GM19025 (cell line): ENCODE results near the gene PACSIN3.
"Not testable (repeated sequence)": the region's sequence is repeated elsewhere in the genome, so short reads cannot be mapped to it uniquely, and the experiment has no call there.

Experiments used
- ATAC-seq: cut with Tn5 transposase; IDR thresholded peaks from one replicate; pipeline ENCODE4 v1.9.1; 2021; ENCODE audit warnings: mild to moderate bottlenecking, low read depth, moderate library complexity; ENCODE audit not compliant: unreplicated experiment

Gene PACSIN3

DNA sequence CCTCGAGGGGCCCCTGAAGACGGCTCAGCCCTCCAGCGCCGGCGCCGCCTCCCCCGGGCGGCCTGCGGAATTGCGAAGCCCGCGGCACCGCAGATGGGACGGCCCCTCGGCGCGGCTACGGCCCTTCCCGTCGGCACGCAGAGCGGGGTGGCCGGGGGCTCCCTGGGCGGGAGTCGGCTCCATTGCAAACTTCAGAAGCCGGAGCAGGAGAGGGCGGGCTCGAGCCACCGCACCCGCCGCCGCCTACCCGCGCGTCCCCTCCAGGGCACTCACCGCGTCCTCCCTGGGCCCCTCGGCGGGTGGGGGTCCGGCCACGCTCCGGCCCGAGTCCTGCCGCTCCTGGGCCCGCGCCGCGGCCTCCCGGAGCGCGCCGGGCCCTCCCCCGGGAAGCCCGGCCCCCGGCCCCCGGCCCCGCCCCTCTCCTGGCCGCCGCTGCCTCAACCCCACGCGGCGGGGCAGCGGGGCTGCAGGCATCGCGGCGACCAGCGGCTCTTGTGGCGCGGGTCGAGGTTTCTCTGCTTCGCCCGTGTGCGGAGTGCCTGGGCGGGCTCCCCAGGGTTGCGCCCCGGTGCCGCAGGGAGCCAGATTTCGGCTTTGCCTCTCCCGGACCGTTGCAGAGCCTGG lies at the start of gene PACSIN3:
Gene PACSIN3 (minus strand): TSS at position 359 of the 624 bp plus-strand sequence. CDS start 3,707 bp downstream, outside the sequence.
- ATAC-seq, result no peak

DNA sequence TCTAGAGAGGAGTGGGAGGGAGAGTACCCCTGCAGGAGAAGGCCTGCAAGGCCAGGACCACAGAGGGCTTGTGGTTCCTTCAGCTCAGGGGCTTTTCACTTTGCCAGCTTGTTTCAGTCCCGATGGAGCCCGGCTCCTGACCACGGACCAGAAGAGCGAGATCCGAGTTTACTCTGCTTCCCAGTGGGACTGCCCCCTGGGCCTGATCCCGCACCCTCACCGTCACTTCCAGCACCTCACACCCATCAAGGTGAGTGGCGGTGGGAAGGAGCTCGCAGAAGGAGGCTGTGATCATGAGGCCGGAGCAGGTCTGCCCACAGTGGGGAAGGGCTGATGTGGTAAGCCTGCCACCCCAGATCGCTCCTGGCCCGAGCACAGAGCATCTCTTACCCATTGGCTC lies 48.9 kb upstream of the PACSIN3 start:
- no peak for ATAC-seq

DNA sequence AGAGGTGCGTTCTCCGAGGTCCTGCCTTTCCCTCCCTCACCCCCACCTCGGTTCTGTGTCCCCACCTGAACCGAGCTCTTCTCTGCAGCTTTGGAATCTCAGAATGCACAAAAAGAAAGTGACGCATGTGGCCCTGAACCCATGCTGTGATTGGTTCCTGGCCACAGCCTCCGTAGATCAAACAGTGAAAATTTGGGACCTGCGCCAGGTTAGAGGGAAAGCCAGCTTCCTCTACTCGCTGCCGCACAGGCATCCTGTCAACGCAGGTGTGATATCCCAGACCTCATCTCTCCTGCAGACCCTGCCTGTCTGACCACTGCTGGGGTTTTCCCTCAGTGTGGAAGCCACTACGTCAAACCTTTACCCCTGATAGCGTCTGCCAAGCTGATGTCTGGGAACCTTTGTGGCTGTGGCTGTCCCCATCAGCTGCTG lies 48.5 kb upstream of the PACSIN3 start:
- no peak for ATAC-seq

DNA sequence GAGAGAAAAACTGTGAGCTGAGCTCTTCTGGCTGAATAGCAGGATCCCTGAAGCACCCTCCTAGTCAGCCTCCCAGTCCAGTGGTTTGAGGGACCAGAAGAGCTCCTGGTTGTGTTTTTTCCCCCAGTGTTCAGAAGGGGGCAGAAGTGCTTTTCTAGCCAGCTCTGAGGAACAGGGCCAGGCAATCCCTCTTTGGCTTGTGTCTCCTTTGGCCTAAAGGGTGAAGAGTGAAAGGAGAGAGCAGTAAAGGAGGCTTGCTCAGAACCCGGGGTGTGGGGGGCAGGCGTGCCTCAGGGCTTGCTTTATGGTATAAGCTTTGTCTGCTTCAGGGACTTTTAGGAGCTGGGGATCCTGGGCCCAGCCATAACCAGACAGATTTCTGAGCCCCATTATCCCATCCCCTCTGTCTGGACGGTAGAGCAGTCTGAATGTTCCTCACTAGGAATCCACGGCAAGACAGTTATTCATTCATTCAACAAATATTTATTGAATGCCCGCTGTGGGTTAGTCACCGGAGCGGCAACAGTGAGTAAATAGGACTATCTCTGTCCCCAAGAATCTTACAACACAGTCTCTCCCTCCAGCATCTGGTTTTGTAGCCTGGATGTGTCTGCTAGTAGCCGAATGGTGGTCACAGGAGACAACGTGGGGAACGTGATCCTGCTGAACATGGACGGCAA lies 47.9 kb upstream of the PACSIN3 start:
- ATAC-seq, result no peak

DNA sequence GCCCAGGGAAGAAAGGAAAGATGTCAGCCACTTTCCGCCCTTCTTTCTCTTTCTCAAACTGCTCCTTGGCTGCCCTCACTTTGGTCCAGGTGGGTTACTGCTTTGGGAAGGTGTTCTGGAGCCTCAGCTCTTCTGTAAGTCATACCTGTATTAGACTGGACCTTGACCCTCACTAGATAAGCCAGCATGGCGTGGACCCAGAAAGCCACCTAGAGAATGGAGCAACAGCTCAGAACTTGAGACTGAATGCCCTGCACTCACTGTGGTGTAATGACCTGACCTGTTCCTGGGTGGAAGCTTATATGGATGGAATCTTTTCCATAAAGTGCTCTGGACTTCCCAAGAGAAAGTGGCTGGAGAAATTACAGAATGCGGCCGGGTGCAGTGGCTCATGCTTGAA lies 46.8 kb upstream of the PACSIN3 start:
- ATAC-seq, result no peak

DNA sequence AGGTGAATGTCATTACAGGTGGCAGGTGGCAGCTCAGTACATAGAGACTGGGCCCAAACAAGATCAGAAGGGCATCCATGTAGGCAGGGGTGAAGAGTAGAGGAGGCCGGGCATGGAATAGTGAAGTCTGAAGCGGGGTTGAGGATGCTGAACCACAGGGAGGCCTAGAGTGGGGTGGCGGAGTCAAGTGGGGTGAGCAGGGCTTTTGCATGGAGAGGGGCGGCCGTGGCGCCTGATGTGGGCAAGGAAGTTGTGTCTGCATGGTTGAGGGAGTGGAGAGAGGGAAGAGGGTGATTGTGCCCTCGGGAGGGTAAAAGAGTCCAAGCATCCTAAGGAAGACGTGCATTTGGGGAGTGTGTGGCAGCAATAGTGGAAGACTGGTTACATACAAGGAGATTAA lies 42.9 kb upstream of the PACSIN3 start:
- no peak for ATAC-seq

DNA sequence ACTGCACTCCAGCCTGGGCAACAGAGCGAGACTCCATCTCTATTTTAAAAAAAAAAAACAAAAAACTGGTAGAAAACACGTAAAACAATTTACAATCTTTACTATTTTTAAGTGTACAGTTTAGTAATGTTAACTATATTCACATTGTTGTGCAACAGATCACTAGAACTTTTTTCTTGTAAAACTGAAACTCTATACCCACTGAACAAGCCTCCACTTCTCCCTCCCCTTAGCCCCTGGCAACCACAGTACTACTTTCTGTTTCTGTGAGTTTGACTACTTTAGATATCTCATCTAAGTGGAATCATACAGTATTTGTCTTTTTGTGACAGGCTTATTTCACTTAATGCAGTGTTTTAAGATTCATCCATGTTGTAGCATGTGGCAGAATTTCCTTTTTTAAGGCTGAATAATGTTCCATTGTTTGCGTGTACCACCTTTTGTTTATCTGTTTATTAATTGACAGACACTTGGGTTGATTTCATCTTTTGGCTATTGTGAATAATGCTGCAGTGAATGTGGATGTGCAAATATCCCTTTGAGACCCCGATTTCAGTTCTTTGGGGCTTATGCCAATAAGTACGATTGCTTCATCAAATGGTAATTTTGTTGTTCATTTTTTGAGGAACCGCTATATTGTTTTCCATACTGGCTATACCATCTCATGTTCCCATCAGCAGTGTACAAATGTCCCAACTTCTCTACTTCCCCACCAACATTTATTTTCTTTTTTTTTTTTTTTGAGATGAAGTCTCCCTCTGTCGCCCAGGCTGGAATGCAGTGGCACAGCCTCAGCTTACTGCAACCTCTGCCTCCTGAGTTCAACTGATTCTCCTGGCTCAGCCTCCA lies 39.5 kb upstream of the PACSIN3 start:
- ATAC-seq, result peak; percentile 92

DNA sequence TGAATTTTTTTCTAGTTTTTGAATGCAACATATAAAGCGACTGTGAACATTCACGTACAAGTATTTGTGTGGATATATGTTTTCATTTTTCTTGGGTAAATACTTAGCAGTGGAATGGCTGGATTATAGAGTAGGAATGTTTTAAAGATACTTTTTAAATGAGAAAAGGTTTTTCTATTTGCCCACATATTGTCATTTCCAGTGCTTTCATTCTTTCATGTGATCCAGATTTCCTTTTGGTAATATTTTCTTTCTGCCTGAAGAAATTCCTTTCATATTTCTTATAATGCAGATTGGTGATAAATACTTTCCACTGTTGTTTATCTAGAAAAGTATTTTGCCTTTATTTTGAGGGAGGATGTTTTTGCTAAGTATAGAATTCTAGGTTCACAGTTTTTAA lies 36.5 kb upstream of the PACSIN3 start:
- ATAC-seq, result no peak

DNA sequence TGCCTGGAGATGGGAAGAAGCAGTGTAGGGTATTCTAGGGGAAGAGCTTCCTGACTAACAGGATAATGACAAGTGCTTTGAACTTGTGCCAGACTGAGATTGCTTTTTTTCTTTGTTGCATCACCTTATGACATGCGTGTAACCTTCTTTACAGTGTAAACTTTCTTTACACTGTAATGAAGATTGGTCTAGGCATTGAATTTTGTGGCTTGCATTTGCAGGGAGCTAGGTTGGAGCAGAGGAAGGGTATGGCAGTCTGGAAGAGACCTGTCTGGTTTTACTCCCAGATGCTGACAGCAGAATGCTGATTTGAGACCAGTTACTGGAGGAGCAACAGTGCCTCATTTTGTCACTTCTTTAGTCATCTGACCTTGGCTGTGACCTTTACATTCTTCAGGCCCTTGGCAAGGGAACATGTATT lies 34.2 kb upstream of the PACSIN3 start:
- ATAC-seq, result no peak

DNA sequence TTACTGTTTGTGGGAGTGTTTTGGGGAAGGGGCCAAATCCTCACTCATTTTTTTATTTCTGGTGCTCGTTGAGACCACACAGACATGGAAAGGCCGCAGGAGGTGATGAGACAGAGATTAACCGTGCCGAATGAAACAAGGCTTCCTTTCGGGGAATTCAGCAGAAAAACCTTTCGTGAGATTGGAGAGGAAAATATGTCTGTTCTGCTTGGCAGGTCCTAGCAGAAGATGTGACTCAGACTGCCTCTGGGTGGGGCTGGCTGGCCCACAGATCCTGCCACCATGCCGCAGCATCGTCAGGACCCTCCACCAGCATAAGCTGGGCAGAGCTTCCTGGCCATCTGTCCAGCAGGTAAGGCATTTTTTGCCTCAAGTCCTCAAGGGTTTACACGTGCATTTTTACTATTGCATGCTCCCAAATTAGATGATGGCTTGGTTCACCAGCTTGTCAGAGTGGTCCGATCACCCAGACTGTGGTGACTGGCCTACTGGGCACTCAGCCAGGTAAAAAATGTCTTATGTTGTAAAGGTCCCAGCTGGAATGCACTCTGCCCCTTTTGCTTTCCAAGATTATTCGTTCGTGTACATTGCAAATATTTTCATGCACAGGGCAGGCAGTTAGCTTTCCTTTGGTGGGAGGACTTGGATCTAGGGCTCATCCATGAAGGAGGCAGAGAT lies 30.0 kb upstream of the PACSIN3 start:
- no peak for ATAC-seq

DNA sequence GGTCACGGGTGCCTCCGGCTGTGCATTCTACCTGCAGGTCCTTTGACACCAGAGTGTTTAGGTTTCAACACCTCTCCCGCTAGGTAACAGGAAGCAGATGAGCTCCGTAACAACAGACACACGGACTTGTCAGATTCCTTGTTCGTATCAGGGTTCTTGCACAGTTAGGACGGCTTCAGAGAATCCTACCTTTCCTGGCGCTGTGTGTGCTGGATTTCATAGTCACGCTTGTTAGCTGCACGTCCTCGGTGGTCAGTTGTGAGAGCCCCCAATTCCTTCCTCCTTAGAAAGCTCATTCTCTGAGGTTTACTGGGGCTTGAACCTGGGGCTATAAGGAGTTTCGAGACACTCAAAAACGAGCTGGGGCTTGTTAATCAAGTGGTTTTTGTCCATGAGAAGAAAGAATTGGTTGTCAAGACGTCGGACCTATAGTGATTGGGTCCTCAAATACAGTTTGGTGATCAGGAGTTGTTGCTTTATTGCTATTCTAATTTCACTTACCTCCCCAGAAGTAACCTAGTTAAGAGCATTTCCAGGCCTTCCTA lies 29.2 kb upstream of the PACSIN3 start:
- no peak for ATAC-seq

DNA sequence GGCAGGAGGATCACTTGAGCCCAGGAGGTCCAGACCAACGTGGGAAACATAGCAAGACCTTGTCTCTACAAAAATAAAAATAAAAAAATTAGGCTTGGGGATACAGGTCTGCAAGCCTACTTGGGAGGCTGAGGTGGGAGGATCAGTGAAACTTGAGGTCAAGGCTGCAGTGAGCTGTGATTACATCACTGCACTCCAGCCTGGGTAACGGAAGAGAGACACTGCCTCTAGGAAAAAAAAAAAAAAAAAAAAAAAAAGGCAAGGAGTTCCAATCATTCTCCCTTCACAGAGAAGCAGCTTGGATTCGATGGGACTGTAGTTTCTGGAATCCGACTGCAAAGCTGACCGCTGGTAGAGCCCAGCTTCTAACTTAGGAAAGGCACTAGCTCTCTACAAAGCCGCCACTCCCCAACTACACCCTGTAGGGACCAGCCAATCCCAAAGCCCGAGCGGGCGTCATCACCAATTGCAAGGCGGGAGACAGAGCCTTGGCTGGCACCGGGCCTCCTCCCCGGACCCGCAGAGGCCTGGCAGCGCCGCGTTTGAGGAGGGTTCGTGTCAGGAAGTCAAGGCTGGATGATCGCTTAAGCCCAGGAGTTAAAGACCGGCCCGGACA lies 27.8 kb upstream of the PACSIN3 start:
- ATAC-seq, result peak; percentile 53

DNA sequence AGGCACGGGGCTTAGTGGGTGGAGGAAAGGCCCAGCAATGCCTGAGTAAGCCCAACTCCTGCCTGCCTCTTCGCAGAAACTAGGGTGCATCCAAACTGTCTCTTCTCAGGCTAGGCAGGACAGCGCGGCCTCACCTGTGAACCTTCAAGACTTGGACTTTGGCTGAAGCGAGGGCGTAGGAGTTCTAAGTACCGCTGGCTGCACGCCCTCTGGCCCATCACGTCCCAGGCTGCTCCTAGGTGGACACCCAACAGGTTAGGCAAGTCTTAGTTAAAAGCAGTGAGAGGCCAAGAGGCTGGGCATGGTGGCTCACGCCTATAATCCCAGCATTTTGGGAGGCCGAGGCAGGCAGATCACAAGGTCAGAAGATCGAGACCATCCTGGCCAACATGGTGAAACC lies 26.7 kb upstream of the PACSIN3 start:
- ATAC-seq, result no peak

DNA sequence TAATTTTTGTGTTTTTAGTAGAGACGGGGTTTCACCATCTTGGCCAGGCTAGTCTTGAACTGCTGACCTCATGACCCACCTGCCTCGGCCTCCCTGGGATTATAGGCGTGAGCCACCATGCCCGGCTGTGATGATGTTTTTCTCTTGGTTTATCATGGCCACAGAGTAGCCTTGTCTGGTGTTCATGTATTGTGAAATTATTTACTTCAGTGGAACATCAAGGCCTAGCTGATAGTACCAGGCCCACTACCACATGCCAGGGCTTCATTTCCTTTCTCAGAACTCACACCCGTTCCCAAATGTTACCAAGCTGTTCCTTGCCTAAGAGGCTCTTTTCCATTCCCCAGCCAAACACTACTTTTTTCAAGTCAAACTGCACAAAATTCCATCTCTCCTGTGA lies 22.4 kb upstream of the PACSIN3 start:
- no peak for ATAC-seq

DNA sequence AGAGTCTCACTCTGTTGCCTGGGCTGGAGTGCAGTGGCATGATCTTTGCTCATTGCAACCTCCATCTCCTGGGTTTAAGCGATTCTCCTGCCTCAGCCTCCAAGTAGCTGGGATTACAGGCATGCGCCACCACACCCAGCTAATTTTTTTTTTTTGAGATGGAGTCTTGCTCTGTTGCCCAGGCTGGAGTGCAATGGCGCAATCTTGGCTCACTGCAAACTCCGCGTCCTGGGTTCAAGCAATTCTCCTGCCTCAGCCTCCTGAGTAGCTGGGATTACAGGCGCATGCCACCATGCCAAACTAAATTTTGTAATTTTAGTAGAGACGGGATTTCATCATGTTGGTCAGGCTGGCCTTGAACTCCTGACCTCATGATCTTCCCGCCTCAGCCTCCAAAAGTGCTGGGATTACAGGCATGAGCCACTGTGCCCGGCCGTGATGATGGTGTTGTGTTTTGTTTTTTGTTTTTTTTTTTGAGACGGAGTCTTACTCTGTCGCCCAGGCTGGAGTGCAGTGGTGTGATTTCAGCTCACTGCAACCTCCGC lies 21.8 kb upstream of the PACSIN3 start:
- not testable (repeated sequence) for ATAC-seq

DNA sequence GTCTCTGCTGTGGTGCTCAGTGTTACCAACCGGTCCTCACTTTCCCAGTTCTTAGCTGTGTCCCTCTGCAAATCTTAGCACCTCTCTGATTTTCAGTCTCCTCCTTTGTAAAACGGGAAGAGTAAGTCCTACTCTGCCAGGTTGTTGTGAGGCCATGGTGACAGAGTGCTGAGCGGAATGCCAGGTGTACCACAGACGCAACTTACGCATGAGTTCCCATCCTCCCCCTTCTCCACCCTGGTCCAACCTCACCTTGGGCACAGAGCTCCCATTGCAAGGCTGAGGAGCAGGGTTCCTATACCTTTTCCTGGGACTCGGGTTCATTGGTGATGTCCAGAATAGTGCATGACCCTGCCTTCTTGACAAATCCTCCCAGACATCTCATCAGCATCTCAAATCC lies 21.2 kb upstream of the PACSIN3 start:
- no peak for ATAC-seq

DNA sequence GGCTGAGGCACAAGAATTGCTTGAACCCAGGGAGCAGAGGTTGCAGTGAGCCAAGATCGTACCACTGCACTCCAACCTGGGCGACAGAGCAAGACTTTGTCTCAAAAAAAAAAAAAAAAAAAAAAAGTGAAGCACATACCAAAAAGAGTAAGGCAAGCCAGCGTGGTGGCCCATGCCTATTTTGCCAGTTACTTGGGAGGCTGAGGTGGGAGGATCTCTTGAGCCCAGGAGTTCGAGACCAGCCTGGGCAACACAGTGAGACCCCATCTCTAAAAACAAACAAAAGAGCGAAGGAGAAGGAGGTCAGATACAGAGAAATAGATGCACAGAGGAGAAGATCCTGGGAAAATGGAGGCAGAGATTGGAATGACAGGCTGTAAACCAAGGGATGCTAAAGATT lies 20.3 kb upstream of the PACSIN3 start:
- not testable (repeated sequence) for ATAC-seq

DNA sequence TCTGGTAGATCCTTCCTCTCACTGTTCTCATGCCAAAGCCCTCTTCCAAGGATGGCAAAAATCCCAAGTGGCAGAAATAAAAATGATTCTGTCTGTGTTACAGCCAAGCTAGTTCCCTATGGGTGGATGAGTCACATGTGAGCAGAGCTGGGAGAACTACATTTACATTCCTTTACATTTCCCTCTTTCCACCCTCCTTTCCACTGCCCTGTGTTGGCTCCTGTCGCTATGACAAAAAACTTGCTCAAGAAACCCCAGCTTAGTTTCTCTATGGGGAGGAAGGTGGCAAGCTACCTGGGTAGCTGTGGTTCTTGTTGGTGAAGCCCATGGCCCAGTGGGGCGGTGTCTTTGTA lies 18.4 kb upstream of the PACSIN3 start:
- ATAC-seq, result no peak

DNA sequence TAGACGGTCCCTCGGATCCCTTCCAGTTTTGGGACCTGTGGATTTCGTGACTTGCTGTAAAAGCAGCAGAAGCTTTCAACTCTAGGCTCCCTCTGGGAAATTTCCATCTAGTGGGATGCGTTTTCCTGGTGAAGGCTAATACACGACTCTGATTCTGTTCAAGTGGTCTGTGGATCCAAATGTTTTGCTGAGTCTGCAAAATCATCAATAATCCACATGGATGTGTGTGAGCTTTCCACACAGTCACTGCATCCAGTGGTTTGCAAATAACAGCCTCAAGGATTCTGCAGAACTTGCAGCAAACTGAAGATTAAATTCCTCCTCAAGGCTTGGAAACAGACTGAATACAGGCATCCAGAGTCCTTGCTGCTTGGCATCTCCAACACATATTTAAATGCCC lies 16.3 kb upstream of the PACSIN3 start:
- no peak for ATAC-seq

DNA sequence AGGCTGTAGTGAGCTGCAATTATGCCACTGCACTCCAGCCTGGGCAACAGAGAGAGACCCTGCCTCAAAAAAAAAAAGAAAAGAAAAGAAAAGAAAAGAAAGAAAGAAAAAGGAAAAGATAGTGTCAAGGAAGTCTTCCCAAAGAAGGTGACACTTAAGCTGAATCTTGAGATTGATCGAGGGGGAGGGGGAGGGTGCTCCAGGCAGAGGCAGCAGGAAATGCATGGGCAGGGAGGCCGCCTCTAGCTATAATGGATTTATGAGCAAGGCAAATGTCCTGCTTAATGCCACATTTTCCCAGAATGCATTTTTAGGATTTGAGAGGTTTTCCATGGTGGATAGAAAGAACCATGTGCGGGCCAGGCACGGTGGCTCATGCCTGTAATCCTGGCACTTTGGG lies 14.8 kb upstream of the PACSIN3 start:
- no peak for ATAC-seq
